ENCODE results near the gene RAB10. TPM values are rescaled to one million over a fixed set of nuclear protein-coding genes. Genes with fewer than 3 reads are reported as not detected.

The RAB10 gene
- total and polyA plus RNA-seq, 9 of the 15 experiments (the other 6 are each of a cell fraction or from before 2014, with no cell fraction given) = 25.1 to 214 (median 157) TPM

GRCh38 chr2:26018184-26019055 lies 15.5 kb upstream of the RAB10 start (continued):
- TF ChIP-seq JUND (IDR thresholded peaks at IDR 0.05; ENCODE audit: borderline replicate concordance, low read depth, low read length) (peak; percentile 91), JUND (tag; IDR thresholded peaks at IDR 0.05; ENCODE audit: borderline replicate concordance, low read depth, low read length) (peak; percentile 89; the same call in 2 of the 3 replicates), MAFG (tag; conservative IDR thresholded peaks at IDR 0.05) (peak; percentile 83), PRDM10 (IDR thresholded peaks at IDR 0.05; ENCODE audit: partially characterized antibody) (peak; percentile 80), ARID3A (IDR thresholded peaks at IDR 0.05; ENCODE audit: borderline replicate concordance, low read depth, low read length) (no peak), TBL1XR1 (IDR thresholded peaks at IDR 0.05; ENCODE audit: low read length in 2 of 2) (0 out of 4 replicates have a peak, but pooled peaks of 1 of the 2 experiments have one; percentile 37), AFF1 (IDR thresholded peaks at IDR 0.05; ENCODE audit: low read depth in 1 of 2, partially characterized antibody in 2 of 2) (peak in 1 of 2 experiments; percentile 29), ARHGAP35 (IDR thresholded peaks at IDR 0.05; ENCODE audit: partially characterized antibody) (no peak), CTBP1 (IDR thresholded peaks at IDR 0.05; ENCODE audit: borderline replicate concordance) (0 out of 2 replicates have a peak, but pooled peaks have one; percentile 27), CBX8 (IDR thresholded peaks at IDR 0.05; ENCODE audit: borderline replicate concordance, extremely low read depth, low read depth, low read length, poor library complexity, severe bottlenecking) (no peak), HMBOX1 (IDR thresholded peaks at IDR 0.05) (peak; percentile 83), ZNF695 (CRISPR knock-in tag; IDR thresholded peaks at IDR 0.05) (no peak)
